ENCODE results near the gene RPS21.

DNA sequence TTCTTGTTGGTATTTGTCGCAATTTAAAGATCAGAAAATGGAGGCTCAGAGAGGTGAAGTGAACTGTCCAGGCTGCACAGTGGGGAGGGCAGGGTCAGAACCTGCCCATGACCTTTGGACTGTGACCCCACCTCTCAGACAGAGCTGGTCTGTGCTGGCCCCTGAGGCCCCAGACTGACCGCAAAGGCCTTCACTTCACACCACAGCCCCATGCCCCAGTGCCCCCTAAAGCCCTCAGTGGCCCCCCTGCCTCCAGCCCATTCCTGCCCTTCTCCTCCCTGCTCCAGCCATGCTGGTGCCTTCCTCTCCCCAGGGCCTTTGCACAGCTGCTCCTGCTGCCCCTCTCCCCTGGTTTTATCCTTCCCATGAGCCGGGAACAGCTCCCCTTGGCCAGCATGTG lies 49.8 kb downstream of the RPS21 start:
- no peak for TF ChIP-seq ARHGAP35 (CRISPR knock-in tag; IDR thresholded peaks at IDR 0.05; ENCODE audit: borderline replicate concordance)
- no peak for TF ChIP-seq EZH2 (conservative IDR thresholded peaks at IDR 0.05; ENCODE audit: low read depth, low read length)
- TF ChIP-seq KAT2B (IDR thresholded peaks at IDR 0.05; ENCODE audit: borderline replicate concordance, low read depth, low read length): no peak
- TF ChIP-seq, protein P1, sequence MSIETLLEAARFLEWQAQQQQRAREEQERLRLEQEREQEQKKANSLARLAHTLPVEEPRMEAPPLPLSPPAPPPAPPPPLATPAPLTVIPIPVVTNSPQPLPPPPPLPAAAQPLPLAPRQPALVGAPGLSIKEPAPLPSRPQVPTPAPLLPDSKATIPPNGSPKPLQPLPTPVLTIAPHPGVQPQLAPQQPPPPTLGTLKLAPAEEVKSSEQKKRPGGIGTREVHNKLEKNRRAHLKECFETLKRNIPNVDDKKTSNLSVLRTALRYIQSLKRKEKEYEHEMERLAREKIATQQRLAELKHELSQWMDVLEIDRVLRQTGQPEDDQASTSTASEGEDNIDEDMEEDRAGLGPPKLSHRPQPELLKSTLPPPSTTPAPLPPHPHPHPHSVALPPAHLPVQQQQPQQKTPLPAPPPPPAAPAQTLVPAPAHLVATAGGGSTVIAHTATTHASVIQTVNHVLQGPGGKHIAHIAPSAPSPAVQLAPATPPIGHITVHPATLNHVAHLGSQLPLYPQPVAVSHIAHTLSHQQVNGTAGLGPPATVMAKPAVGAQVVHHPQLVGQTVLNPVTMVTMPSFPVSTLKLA (IDR thresholded peaks at IDR 0.05): no peak
- TF ChIP-seq THAP11 (CRISPR knock-in tag; IDR thresholded peaks at IDR 0.05): no peak
- no peak for TF ChIP-seq KLF16 (CRISPR knock-in tag; IDR thresholded peaks at IDR 0.05)
- no peak for TF ChIP-seq JUND (CRISPR knock-in tag; IDR thresholded peaks at IDR 0.05)
- TF ChIP-seq MIXL1 (CRISPR knock-in tag; IDR thresholded peaks at IDR 0.05): no peak
- TF ChIP-seq YY1 (IDR thresholded peaks at IDR 0.05; ENCODE audit: insufficient read depth, insufficient replicate concordance, low read depth, low read length): no peak
- no peak for TF ChIP-seq HNRNPH1 (optimal IDR thresholded peaks at IDR 0.05; ENCODE audit: low read depth, low read length)
- no peak for TF ChIP-seq KDM5A (IDR thresholded peaks at IDR 0.05; ENCODE audit: borderline replicate concordance, low read length)
- TF ChIP-seq POLR2AphosphoS2 (IDR thresholded peaks at IDR 0.05; ENCODE audit: low read depth, low read length): no peak
- TF ChIP-seq ZNF24 (IDR thresholded peaks at IDR 0.05): no peak

Data from HepG2 (cell line).